Tracheal epithelial cell (primary cell): ENCODE measurements around the gene COMMD2. TPM values are rescaled to one million over a fixed set of nuclear protein-coding genes. Genes with fewer than 3 reads are reported as not detected.

ENCODE experiments used
- total RNA-seq: library from RNA; depleted of rRNA; stranded (reverse); fragments of >200 nt; gene quantifications from 2 replicates; pipeline ENCODE4 v1.2.1, GENCODE V29; 2014

The COMMD2 gene
- total RNA-seq, result 34.7 and 40.9 TPM in 2 replicates

GRCh38 chr3:149752051-149752787 lies at the start of gene COMMD2:
Gene COMMD2 (minus strand): TSS chr3:149752489. CDS start chr3:149752444, 45 bp downstream.

DNA sequence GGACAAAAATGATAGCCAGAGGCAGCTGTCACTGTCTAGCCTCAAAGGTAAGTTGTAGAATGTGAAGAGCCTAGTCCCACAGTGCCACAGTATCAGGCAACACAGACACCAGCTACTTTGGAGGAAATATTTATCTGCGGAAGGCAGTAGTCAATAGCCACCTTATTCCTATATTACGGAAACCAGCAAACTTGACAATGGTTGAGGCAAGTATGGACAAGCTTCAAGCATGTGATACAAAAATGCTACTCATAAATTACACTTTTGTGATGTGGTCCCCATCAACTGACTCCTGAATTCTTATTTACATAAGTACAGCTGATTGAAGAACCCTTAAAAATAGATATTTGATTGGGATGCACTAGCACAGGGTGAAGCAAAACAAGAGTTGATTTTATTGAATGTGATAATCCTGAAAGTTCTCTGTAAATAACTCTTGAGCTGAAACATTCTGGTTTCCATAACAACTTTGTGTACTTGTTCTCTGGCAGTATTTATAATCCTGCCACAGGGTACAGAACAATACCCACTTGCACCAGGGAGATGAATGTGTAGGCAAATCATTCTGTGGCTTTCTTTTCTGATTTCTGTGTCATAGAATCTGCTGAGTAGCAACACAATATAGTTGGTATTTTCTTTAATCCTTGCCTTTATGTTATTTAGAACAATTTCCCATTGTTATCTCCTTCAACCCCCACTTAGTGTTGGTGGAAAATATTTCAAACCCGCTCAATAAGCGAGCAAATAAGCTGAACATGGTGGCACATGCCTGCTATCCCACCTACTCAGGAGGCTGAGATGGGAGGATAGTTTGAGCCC lies 40.4 kb upstream of the COMMD2 start, which contains the start of gene ANKUB1:
ANKUB1 (minus strand) TSS at position 103 of the 819 bp plus-strand sequence. CDS start 188 bp downstream, outside the sequence.

Other genes starting within 250 kb of the COMMD2 start
- gene WWTR1, start 94.5 kb downstream of the COMMD2 start, total RNA-seq, result 9.2 and 36.9 TPM in 2 replicates
- gene ANKUB1, start 40.1 kb upstream of the COMMD2 start, total RNA-seq, result 1.3 and 1.4 TPM in 2 replicates
- 79.0 and 157 TPM in 2 replicates for gene RNF13, start 60.7 kb upstream of the COMMD2 start, total RNA-seq
- 121 and 141 TPM in 2 replicates for gene PFN2, start 218.4 kb upstream of the COMMD2 start, total RNA-seq